Measurements from ENCODE around the gene KCNQ1. TPM values are rescaled to one million over a fixed set of nuclear protein-coding genes. Genes with fewer than 3 reads are reported as not detected.

KCNQ1 gene
- total RNA-seq, 1 experiment from 2014 or later = 2.3 TPM

GRCh38 chr11:2694495-2694894 lies 249.7 kb downstream of the KCNQ1 start:
- Mint-ChIP-seq H3K4me1 (peaks cover 88 to 92% of the 10 kb centered on the region in 2 experiments), H3K9me3 (peaks cover 10 to 12% of the 10 kb centered on the region in 2 experiments), H3K36me3 (ENCODE audit: insufficient read depth in 1 of 3, low read depth in 3 of 3) (peaks cover 5 to 42% (median 20%) of the 10 kb centered on the region in 3 experiments), H3K27ac (peak overlapping the region in 2 of 3 experiments; percentile 94; a peak in 3 of 7 replicates), H3K4me3 (peak overlapping the region; percentile 2 to 3; a peak in 1 of 5 replicates), H3K27me3 (ENCODE audit: low read depth) (peaks cover 35% of the 10 kb centered on the region)
- Histone ChIP-seq H3K9ac (ENCODE audit: extremely low read depth, insufficient read length, low read length) (no peak overlapping the region), H2BK12ac (ENCODE audit: insufficient read length, low read depth, low read length) (no peak overlapping the region), H3K79me2 (ENCODE audit: insufficient read depth, low read length) (no peaks in the 10 kb centered on the region; the same call in 1 of the 2 replicates), H4K5ac (ENCODE audit: insufficient read length, low read depth, low read length) (no peak overlapping the region), H3K56ac (ENCODE audit: insufficient read length, low read depth, low read length) (no peak overlapping the region), H3K4me1 (ENCODE audit: insufficient read depth, low read length) (peaks cover 37% of the 10 kb centered on the region), H3K4ac (ENCODE audit: low read depth, low read length) (no peak overlapping the region), H3K14ac (ENCODE audit: insufficient read depth, low read length) (no peak overlapping the region), H3K27ac (ENCODE audit: insufficient read length, low read depth, low read length) (peak overlapping the region; percentile 85), H4K20me1 (ENCODE audit: control insufficient read depth, insufficient read depth, insufficient read length) (no peaks in the 10 kb centered on the region), H3K18ac (ENCODE audit: insufficient read length, low read depth, low read length) (no peak overlapping the region), H3K23ac (ENCODE audit: insufficient read length, low read depth, low read length) (no peak overlapping the region), H3K79me1 (ENCODE audit: insufficient read depth, low read depth, low read length, poor library complexity, severe bottlenecking) (no peaks in the 10 kb centered on the region), H3K4me2 (ENCODE audit: insufficient read depth, insufficient read length, low read length) (peak overlapping the region; percentile 30), H2AK5ac (ENCODE audit: insufficient read length, low read length) (no peak overlapping the region), H3K23me2 (ENCODE audit: insufficient read length, low read depth, low read length, poor library complexity, severe bottlenecking) (peaks cover 7% of the 10 kb centered on the region), H2BK15ac (ENCODE audit: low read depth, low read length) (no peak overlapping the region), H3K9me3 (ENCODE audit: control insufficient read depth, low read depth, low read length) (no peaks in the 10 kb centered on the region), H3K27me3 (ENCODE audit: insufficient read depth, low read length) (no peaks in the 10 kb centered on the region), H2AFZ (ENCODE audit: low read length) (no peak overlapping the region), H4K91ac (ENCODE audit: insufficient read length, low read depth, low read length) (no peak overlapping the region), H2BK20ac (ENCODE audit: low read depth, low read length, poor library complexity, severe bottlenecking) (no peak overlapping the region), H2BK120ac (ENCODE audit: low read depth, low read length, poor library complexity, severe bottlenecking) (no peak overlapping the region), H4K8ac (replicated peaks; ENCODE audit: insufficient read length, low read depth, low read length) (no peak overlapping the region), H3T11ph (ENCODE audit: low read length) (no peak overlapping the region), H2BK5ac (ENCODE audit: insufficient read length, low read length) (no peak overlapping the region)
- TF ChIP-seq, protein P1, sequence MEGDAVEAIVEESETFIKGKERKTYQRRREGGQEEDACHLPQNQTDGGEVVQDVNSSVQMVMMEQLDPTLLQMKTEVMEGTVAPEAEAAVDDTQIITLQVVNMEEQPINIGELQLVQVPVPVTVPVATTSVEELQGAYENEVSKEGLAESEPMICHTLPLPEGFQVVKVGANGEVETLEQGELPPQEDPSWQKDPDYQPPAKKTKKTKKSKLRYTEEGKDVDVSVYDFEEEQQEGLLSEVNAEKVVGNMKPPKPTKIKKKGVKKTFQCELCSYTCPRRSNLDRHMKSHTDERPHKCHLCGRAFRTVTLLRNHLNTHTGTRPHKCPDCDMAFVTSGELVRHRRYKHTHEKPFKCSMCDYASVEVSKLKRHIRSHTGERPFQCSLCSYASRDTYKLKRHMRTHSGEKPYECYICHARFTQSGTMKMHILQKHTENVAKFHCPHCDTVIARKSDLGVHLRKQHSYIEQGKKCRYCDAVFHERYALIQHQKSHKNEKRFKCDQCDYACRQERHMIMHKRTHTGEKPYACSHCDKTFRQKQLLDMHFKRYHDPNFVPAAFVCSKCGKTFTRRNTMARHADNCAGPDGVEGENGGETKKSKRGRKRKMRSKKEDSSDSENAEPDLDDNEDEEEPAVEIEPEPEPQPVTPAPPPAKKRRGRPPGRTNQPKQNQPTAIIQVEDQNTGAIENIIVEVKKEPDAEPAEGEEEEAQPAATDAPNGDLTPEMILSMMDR (conservative IDR thresholded peaks at IDR 0.05) = no peak
- DNase-seq = peak; percentile 8
- WGBS (ENCODE audit: extremely low coverage, insufficient read length, low lambda C conversion rate) = no CpG with 5 or more reads among the region's 7 CpGs

Measured in H9 (cell line).